ENCODE measurements around the gene IPO11.

Gene IPO11

GRCh38 chr5:62650197-62650596, 237.6 kb downstream of the IPO11 start:
- H3K36me3 ChIP-seq (replicated peaks in 1 of 2; ENCODE audit: control insufficient read depth in 2 of 2, insufficient read depth in 2 of 2, low read length in 2 of 2), result no peaks in the 10 kb centered on the region
- no peak overlapping the region for H2AFZ ChIP-seq (ENCODE audit: low read length)
- no peak overlapping the region for H3K14ac ChIP-seq (ENCODE audit: low read length)
- H3K23ac ChIP-seq (ENCODE audit: low read depth, low read length, poor library complexity), result no peak overlapping the region
- no peak overlapping the region for H3K27ac ChIP-seq (replicated peaks; ENCODE audit: low read length)
- H3K4me3 ChIP-seq (ENCODE audit: low read length in 2 of 2), result no peak overlapping the region
- H2BK5ac ChIP-seq (ENCODE audit: low read length), result no peak overlapping the region
- H4K8ac ChIP-seq (ENCODE audit: low read depth, low read length), result no peak overlapping the region
- no peak for DNase-seq (ENCODE audit: low spot score)
- H3K9ac ChIP-seq (ENCODE audit: low read depth, low read length, poor library complexity), result no peak overlapping the region
- H3K18ac ChIP-seq (ENCODE audit: low read length), result no peak overlapping the region
- H3K9me3 ChIP-seq (replicated peaks in 1 of 2; ENCODE audit: control insufficient read depth in 2 of 2, insufficient read depth in 1 of 2, low read depth in 1 of 2, low read length in 2 of 2), result peaks cover 0 to 3% of the 10 kb centered on the region in 2 donors
- H2AK5ac ChIP-seq (ENCODE audit: low read depth, low read length), result no peak overlapping the region
- H3K4me2 ChIP-seq (ENCODE audit: insufficient read depth, low read length, poor library complexity, severe bottlenecking), result no peak overlapping the region
- no peak overlapping the region for H2BK12ac ChIP-seq (ENCODE audit: low read length)
- H3K27me3 ChIP-seq (ENCODE audit: control insufficient read depth in 3 of 3, insufficient read depth in 3 of 3, low read depth in 1 of 3, low read length in 3 of 3), result no peaks in the 10 kb centered on the region
- H2BK120ac ChIP-seq (ENCODE audit: low read depth, low read length), result no peak overlapping the region
- H3K79me1 ChIP-seq (ENCODE audit: low read depth, low read length), result no peaks in the 10 kb centered on the region
- H3K4me1 ChIP-seq (ENCODE audit: control insufficient read depth in 2 of 2, insufficient read depth in 1 of 2, low read depth in 1 of 2, low read length in 2 of 2), result no peaks in the 10 kb centered on the region
- no CpG with 5 or more reads among the region's 5 CpGs for WGBS, 2 donors (ENCODE audit: extremely low coverage in 2 of 2, insufficient read length in 2 of 2, insufficient replicate concordance in 1 of 2)
- H3K4ac ChIP-seq (ENCODE audit: low read length), result no peak overlapping the region
- no peak overlapping the region for H4K91ac ChIP-seq (ENCODE audit: low read depth, low read length, poor library complexity)
- H2BK15ac ChIP-seq (ENCODE audit: low read length), result no peak overlapping the region

- H2BK15ac ChIP-seq (ENCODE audit: low read length), result no peak overlapping the region
- no peak overlapping the region for H2AFZ ChIP-seq (ENCODE audit: low read length)
- no peak overlapping the region for H3K4ac ChIP-seq (ENCODE audit: low read length)
- no peak overlapping the region for H3K9ac ChIP-seq (ENCODE audit: low read depth, low read length, poor library complexity)
- no peak overlapping the region for H2AK5ac ChIP-seq (ENCODE audit: low read depth, low read length)
- H3K36me3 ChIP-seq (replicated peaks in 1 of 2; ENCODE audit: control insufficient read depth in 2 of 2, insufficient read depth in 2 of 2, low read length in 2 of 2), result no peaks in the 10 kb centered on the region
- no peak for DNase-seq (ENCODE audit: low spot score)
- H3K27ac ChIP-seq (replicated peaks; ENCODE audit: low read length), result no peak overlapping the region
- no peaks in the 10 kb centered on the region for H3K27me3 ChIP-seq (ENCODE audit: control insufficient read depth in 3 of 3, insufficient read depth in 3 of 3, low read depth in 1 of 3, low read length in 3 of 3)
- peaks cover 0 to 4% of the 10 kb centered on the region in 2 donors for H3K9me3 ChIP-seq (replicated peaks in 1 of 2; ENCODE audit: control insufficient read depth in 2 of 2, insufficient read depth in 1 of 2, low read depth in 1 of 2, low read length in 2 of 2)
- H3K79me1 ChIP-seq (ENCODE audit: low read depth, low read length), result no peaks in the 10 kb centered on the region
- no peak overlapping the region for H2BK12ac ChIP-seq (ENCODE audit: low read length)
- no peak overlapping the region for H3K18ac ChIP-seq (ENCODE audit: low read length)
- no CpG with 5 or more reads among the region's 5 CpGs for WGBS, 2 donors (ENCODE audit: extremely low coverage in 2 of 2, insufficient read length in 2 of 2, insufficient replicate concordance in 1 of 2)
- no peak overlapping the region for H4K8ac ChIP-seq (ENCODE audit: low read depth, low read length)
- no peak overlapping the region for H3K14ac ChIP-seq (ENCODE audit: low read length)
- no peak overlapping the region for H4K91ac ChIP-seq (ENCODE audit: low read depth, low read length, poor library complexity)
- no peak overlapping the region for H3K23ac ChIP-seq (ENCODE audit: low read depth, low read length, poor library complexity)
- H3K4me2 ChIP-seq (ENCODE audit: insufficient read depth, low read length, poor library complexity, severe bottlenecking), result no peak overlapping the region
- no peak overlapping the region for H2BK5ac ChIP-seq (ENCODE audit: low read length)
- H3K4me3 ChIP-seq (ENCODE audit: low read length in 2 of 2), result no peak overlapping the region
- H3K4me1 ChIP-seq (ENCODE audit: control insufficient read depth in 2 of 2, insufficient read depth in 1 of 2, low read depth in 1 of 2, low read length in 2 of 2), result no peaks in the 10 kb centered on the region
- no peak overlapping the region for H2BK120ac ChIP-seq (ENCODE audit: low read depth, low read length)
These were observed 239.7 kb downstream of the IPO11 start for GRCh38 chr5:62652225-62652624.

GRCh38 chr5:62653001-62653863, 240.7 kb downstream of the IPO11 start:
- Histone ChIP-seq H3K9ac (ENCODE audit: low read depth, low read length, poor library complexity) (no peak overlapping the region), H3K4me3 (ENCODE audit: low read length in 2 of 2) (no peak overlapping the region), H2BK120ac (ENCODE audit: low read depth, low read length) (no peak overlapping the region), H3K27me3 (ENCODE audit: control insufficient read depth in 3 of 3, insufficient read depth in 3 of 3, low read depth in 1 of 3, low read length in 3 of 3) (no peaks in the 10 kb centered on the region), H3K36me3 (replicated peaks in 1 of 2; ENCODE audit: control insufficient read depth in 2 of 2, insufficient read depth in 2 of 2, low read length in 2 of 2) (no peaks in the 10 kb centered on the region), H2AK5ac (ENCODE audit: low read depth, low read length) (no peak overlapping the region), H3K4me2 (ENCODE audit: insufficient read depth, low read length, poor library complexity, severe bottlenecking) (no peak overlapping the region), H2BK5ac (ENCODE audit: low read length) (no peak overlapping the region), H2AFZ (ENCODE audit: low read length) (no peak overlapping the region), H4K91ac (ENCODE audit: low read depth, low read length, poor library complexity) (no peak overlapping the region), H3K9me3 (replicated peaks in 1 of 2; ENCODE audit: control insufficient read depth in 2 of 2, insufficient read depth in 1 of 2, low read depth in 1 of 2, low read length in 2 of 2) (peaks cover 0 to 4% of the 10 kb centered on the region in 2 donors), H3K4me1 (ENCODE audit: control insufficient read depth in 2 of 2, insufficient read depth in 1 of 2, low read depth in 1 of 2, low read length in 2 of 2) (no peaks in the 10 kb centered on the region), H3K23ac (ENCODE audit: low read depth, low read length, poor library complexity) (no peak overlapping the region), H3K4ac (ENCODE audit: low read length) (no peak overlapping the region), H2BK12ac (ENCODE audit: low read length) (no peak overlapping the region), H3K27ac (replicated peaks; ENCODE audit: low read length) (no peak overlapping the region), H3K18ac (ENCODE audit: low read length) (no peak overlapping the region), H2BK15ac (ENCODE audit: low read length) (no peak overlapping the region), H4K8ac (ENCODE audit: low read depth, low read length) (no peak overlapping the region), H3K79me1 (ENCODE audit: low read depth, low read length) (no peaks in the 10 kb centered on the region), H3K14ac (ENCODE audit: low read length) (no peak overlapping the region)
- DNase-seq (ENCODE audit: low spot score), result no peak
- no CpG with 5 or more reads among the region's 7 CpGs for WGBS, 2 donors (ENCODE audit: extremely low coverage in 2 of 2, insufficient read length in 2 of 2, insufficient replicate concordance in 1 of 2)

GRCh38 chr5:62653864-62654575, 241.5 kb downstream of the IPO11 start:
- WGBS, 2 donors (ENCODE audit: extremely low coverage in 2 of 2, insufficient read length in 2 of 2, insufficient replicate concordance in 1 of 2), result no CpG with 5 or more reads among the region's 11 CpGs
- Histone ChIP-seq H3K9ac (ENCODE audit: low read depth, low read length, poor library complexity) (no peak overlapping the region), H3K23ac (ENCODE audit: low read depth, low read length, poor library complexity) (no peak overlapping the region), H3K4me3 (ENCODE audit: low read length in 2 of 2) (no peak overlapping the region), H3K4ac (ENCODE audit: low read length) (no peak overlapping the region), H3K9me3 (replicated peaks in 1 of 2; ENCODE audit: control insufficient read depth in 2 of 2, insufficient read depth in 1 of 2, low read depth in 1 of 2, low read length in 2 of 2) (peaks cover 0 to 4% of the 10 kb centered on the region in 2 donors), H3K4me2 (ENCODE audit: insufficient read depth, low read length, poor library complexity, severe bottlenecking) (no peak overlapping the region), H2BK120ac (ENCODE audit: low read depth, low read length) (no peak overlapping the region), H3K36me3 (replicated peaks in 1 of 2; ENCODE audit: control insufficient read depth in 2 of 2, insufficient read depth in 2 of 2, low read length in 2 of 2) (no peaks in the 10 kb centered on the region), H3K14ac (ENCODE audit: low read length) (no peak overlapping the region), H2BK15ac (ENCODE audit: low read length) (no peak overlapping the region), H3K79me1 (ENCODE audit: low read depth, low read length) (no peaks in the 10 kb centered on the region), H4K8ac (ENCODE audit: low read depth, low read length) (no peak overlapping the region), H2AFZ (ENCODE audit: low read length) (no peak overlapping the region), H3K27ac (replicated peaks; ENCODE audit: low read length) (no peak overlapping the region), H3K4me1 (ENCODE audit: control insufficient read depth in 2 of 2, insufficient read depth in 1 of 2, low read depth in 1 of 2, low read length in 2 of 2) (no peaks in the 10 kb centered on the region), H2AK5ac (ENCODE audit: low read depth, low read length) (no peak overlapping the region), H2BK12ac (ENCODE audit: low read length) (no peak overlapping the region), H3K18ac (ENCODE audit: low read length) (no peak overlapping the region), H3K27me3 (ENCODE audit: control insufficient read depth in 3 of 3, insufficient read depth in 3 of 3, low read depth in 1 of 3, low read length in 3 of 3) (no peaks in the 10 kb centered on the region), H2BK5ac (ENCODE audit: low read length) (no peak overlapping the region), H4K91ac (ENCODE audit: low read depth, low read length, poor library complexity) (no peak overlapping the region)
- DNase-seq (ENCODE audit: low spot score), result no peak
